Measurements from ENCODE around the gene GPR62. TPM values are rescaled to one million over a fixed set of nuclear protein-coding genes. Genes with fewer than 3 reads are reported as not detected.

The GPR62 gene, protein sequence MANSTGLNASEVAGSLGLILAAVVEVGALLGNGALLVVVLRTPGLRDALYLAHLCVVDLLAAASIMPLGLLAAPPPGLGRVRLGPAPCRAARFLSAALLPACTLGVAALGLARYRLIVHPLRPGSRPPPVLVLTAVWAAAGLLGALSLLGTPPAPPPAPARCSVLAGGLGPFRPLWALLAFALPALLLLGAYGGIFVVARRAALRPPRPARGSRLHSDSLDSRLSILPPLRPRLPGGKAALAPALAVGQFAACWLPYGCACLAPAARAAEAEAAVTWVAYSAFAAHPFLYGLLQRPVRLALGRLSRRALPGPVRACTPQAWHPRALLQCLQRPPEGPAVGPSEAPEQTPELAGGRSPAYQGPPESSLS
- total RNA-seq, result under 1 TPM in 5 of 6 donors, not detected in 1; 0.08 to 0.09 (median 0.09) TPM
- polyA plus RNA-seq, result under 1 TPM in 1 of 2 donors, not detected in 1; 0.26 TPM

DNA sequence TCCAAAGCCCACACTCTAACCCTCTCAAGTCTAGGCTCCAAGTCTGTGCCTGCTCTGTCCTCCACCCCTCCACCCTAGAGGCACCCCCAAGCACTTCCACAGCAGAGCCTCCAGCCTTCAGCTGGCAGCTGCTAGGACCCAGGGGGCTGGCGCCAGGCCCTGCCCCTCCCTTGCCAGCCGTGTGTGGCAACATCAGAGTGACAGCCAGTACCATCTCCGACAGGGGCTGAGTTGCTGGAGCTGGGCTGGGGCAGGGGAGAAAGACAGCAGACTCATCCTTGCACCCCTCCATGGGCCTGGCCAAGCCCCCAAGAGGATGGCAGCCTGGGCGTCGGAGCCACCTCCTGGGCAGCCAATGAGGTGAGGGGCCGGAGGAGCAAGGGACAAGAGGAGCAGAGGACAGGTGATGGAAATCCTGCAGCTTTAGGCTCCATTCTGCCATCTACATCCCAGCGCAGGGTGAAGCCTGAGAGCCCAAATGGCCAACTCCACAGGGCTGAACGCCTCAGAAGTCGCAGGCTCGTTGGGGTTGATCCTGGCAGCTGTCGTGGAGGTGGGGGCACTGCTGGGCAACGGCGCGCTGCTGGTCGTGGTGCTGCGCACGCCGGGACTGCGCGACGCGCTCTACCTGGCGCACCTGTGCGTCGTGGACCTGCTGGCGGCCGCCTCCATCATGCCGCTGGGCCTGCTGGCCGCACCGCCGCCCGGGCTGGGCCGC is at the start of gene GPR62:
GPR62 (plus strand) TSS at position 207 of the 718 bp plus-strand sequence; CDS start at position 479, 272 bp downstream.
- no peak for ATAC-seq
- no peak for FAIRE-seq
- TF ChIP-seq CTCF (IDR thresholded peaks at IDR 0.05), result no peak
- peaks cover 0 to 5% (median 0%) of the 10 kb centered on the region in 3 donors for H3K4me1 ChIP-seq
- H3K36me3 ChIP-seq, result no peaks in the 10 kb centered on the region
- H3K27me3 ChIP-seq, result no peaks in the 10 kb centered on the region
- peak within 1 kb of the TSS in 3 of 4 donors; percentile 7 to 46 (median 32) for H3K4me3 ChIP-seq
- no peaks in the 10 kb centered on the region for H3K9me3 ChIP-seq
- DNase-seq, result peak in 3 of 6 donors; percentile 36 to 65 (median 56)
- intact Hi-C loops (cut with DNase I), result no loop called here
- H3K27ac ChIP-seq, result peak within 1 kb of the TSS in 3 of 4 donors; percentile 38 to 60 (median 44)
- 47 to 57% methylated on average over 22 to 33 of the region's 33 CpGs for WGBS, 2 donors

DNA sequence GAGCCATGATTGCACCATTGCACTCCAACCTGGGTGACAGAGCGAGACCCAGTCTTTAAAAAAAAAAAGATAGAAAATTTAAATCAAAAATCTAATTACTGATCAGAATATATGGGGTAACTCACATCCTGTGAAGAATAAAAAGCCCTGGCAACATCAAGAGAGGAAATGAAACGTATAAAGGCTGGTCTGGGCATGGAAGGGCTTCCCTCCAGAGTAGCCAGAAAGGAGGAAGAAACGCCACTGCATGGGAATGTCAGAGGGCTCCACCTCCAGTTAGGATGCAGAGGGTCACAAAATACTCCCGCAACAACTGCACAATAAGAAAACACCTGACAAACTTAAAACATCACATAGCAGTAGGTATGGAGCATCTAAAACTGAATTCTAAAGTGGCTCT is 47.2 kb upstream of the GPR62 start:
- Histone ChIP-seq H3K4me1 (no peaks in the 10 kb centered on the region), H3K27me3 (no peaks in the 10 kb centered on the region), H3K27ac (no peak overlapping the region), H3K36me3 (no peaks in the 10 kb centered on the region), H3K9me3 (no peaks in the 10 kb centered on the region), H3K4me3 (no peak overlapping the region)
- intact Hi-C loops (cut with DNase I), result no loop called here
- TF ChIP-seq CTCF (IDR thresholded peaks at IDR 0.05), result no peak
- WGBS, 2 donors, result 60 to 64% methylated on average over 4 of the region's 4 CpGs
- DNase-seq, result no peak
- FAIRE-seq, result no peak
- ATAC-seq, result no peak

DNA sequence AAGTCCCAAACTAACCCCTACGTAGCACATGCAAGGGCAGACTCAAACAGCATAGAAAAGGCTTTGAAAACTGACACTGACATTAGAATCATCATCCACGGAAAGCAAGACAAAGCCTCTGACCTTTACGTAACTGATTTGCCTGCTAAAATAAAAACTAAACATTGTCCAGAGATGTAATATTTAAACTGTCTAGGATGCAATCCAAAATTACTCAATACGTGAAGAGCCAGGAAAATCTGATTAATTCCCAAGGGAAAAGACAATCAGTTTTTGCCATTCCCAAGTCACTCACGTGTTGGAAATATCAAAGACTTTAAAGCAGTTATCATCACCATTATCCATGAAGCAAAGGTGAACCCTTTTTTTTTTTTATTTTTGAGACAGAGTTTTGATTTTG is 38.8 kb upstream of the GPR62 start:
- no peaks in the 10 kb centered on the region for H3K9me3 ChIP-seq
- H3K4me3 ChIP-seq, result no peak overlapping the region
- TF ChIP-seq CTCF (IDR thresholded peaks at IDR 0.05), result no peak
- intact Hi-C loops (cut with DNase I), result no loop called here
- H3K4me1 ChIP-seq, result no peaks in the 10 kb centered on the region
- FAIRE-seq, result no peak
- no peaks in the 10 kb centered on the region for H3K36me3 ChIP-seq
- H3K27me3 ChIP-seq, result no peaks in the 10 kb centered on the region
- WGBS, 2 donors, result 51 to 52% methylated on average over 5 of the region's 5 CpGs
- ATAC-seq, result no peak
- H3K27ac ChIP-seq, result no peak overlapping the region
- no peak for DNase-seq

- Histone ChIP-seq H3K9me3 (no peaks in the 10 kb centered on the region), H3K36me3 (no peaks in the 10 kb centered on the region), H3K4me1 (no peaks in the 10 kb centered on the region), H3K27me3 (no peaks in the 10 kb centered on the region), H3K27ac (no peak overlapping the region), H3K4me3 (no peak overlapping the region)
- WGBS, 2 donors, result 64 to 74% methylated on average over 11 of the region's 11 CpGs
- FAIRE-seq, result no peak
- DNase-seq, result no peak
- ATAC-seq, result no peak
- no peak for TF ChIP-seq CTCF (IDR thresholded peaks at IDR 0.05)
- intact Hi-C loops (cut with DNase I), result no loop called here
These were observed 34.1 kb upstream of the GPR62 start for GRCh38 chr3:51921081-51921578.

Measured in pancreas (tissue), 10 donors.